Fibroblast of peridontal ligament (primary cell): ENCODE measurements around the gene SLC12A9.

ENCODE experiments used
- DNase-seq: peaks from one replicate; pipeline ENCODE4 v3.0.0-alpha.2; 2010; ENCODE audit errors: extremely low read depth

Gene SLC12A9

DNA sequence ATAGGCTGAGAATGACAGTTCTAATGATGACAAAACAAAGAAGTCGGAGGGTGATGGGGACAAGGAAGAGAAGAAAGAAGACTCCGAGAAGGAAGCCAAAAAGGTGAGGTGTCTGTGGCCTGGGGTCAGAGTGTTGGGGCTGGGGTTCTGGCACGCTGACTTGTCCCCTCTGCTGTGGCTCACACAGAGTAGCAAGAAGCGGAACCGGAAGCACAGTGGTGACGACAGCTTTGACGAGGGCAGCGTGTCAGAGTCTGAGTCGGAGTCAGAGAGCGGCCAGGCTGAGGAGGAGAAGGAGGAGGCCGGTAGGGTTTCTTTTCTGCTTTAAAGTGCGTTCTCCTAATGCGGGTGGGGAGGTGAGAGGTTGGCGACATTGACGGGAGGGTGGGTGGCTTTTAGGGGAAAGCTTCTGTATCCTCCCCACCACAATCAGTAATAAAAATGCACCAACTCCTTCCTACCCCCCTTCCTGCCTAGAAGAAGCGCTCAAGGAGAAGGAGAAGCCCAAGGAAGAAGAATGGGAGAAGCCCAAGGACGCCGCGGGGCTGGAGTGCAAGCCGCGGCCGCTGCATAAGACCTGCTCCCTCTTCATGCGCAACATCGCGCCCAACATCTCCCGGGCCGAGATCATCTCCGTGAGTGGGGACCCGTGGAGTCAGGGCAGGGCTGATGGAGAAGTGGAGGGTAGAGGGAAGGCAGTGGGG is 32.4 kb downstream of the SLC12A9 start:
- DNase-seq = no peak

DNA sequence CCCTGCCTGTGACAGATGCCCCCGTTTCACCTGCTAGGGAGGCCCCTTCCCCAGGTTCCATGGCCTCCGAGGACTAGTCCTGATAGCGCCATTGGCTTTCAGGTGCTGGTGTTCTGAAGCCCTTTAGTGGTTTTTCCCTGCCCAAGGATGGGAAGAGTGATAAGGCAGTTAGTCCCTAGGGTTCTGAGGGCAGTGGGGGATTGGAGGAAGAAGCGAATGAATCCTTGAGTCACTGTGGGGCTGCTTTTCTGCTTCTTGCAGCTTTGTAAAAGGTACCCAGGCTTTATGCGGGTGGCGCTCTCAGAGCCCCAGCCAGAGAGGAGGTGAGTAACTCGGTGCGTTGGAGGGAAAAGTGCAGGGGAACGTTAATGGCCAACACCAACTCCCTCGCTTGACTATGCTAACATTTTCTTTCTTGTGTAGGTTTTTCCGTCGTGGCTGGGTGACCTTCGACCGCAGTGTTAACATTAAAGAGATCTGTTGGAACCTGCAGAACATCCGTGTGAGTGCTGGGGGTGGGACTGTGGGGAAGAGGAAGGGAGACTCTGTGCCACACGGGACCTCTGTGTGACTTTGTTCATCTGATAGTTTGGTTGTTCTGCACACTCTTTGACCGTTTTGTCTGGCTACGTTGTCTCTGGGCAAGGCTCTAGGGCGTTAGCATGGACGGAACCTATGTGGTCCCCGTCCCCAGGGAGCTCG is 33.1 kb downstream of the SLC12A9 start:
- DNase-seq = no peak

DNA sequence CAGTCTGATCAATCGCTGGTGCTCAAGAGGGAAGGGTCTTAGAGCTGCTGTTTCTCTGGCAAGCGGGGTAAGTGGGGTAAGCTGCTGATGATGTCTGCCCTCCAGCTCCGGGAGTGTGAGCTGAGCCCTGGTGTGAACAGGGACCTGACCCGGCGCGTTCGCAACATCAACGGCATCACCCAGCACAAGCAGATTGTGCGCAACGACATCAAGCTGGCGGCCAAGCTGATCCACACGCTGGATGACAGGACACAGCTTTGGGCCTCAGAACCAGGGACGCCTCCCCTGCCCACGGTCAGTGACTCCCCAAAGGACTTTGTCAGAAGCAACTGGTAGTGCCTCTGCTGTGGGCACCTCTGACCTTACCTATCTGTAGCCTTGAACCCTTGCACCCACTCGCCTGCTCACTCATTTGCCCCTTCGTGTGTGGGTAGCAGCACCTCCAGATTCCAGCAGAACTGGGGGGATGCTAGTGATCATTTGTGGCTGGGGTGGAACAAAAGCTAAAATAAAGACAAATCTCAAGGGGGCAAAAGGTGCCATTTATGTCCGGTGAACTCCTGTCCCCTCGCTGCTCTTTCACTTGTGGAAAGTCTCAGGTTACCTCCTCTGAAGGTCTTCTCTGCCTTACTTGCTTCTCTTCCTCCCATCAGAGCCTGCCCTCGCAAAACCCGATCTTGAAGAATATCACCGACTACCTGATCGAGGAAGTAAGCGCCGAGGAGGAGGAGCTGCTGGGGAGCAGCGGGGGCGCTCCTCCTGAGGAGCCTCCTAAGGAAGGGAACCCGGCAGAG is 33.8 kb downstream of the SLC12A9 start:
- DNase-seq = no peak

DNA sequence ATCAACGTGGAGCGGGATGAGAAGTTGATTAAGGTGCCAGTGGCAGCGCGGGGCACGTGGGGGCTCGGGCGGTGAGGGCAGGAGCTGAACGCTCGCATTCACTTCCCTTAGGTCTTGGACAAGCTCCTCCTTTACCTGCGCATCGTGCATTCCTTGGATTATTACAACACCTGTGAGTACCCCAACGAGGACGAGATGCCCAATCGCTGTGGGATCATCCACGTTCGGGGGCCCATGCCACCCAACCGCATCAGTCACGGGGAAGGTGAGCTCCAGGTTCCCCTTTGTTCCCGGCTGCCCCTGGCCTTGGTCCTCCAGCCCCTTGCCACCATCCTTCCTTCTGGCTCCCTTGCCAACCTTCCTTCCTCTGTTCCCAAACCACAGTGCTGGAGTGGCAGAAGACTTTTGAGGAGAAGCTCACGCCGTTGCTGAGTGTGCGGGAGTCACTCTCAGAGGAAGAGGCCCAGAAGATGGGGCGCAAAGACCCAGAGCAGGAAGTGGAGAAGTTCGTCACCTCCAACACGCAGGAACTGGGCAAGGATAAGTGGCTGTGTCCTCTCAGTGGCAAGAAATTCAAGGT is 34.5 kb downstream of the SLC12A9 start:
- DNase-seq = no peak

DNA sequence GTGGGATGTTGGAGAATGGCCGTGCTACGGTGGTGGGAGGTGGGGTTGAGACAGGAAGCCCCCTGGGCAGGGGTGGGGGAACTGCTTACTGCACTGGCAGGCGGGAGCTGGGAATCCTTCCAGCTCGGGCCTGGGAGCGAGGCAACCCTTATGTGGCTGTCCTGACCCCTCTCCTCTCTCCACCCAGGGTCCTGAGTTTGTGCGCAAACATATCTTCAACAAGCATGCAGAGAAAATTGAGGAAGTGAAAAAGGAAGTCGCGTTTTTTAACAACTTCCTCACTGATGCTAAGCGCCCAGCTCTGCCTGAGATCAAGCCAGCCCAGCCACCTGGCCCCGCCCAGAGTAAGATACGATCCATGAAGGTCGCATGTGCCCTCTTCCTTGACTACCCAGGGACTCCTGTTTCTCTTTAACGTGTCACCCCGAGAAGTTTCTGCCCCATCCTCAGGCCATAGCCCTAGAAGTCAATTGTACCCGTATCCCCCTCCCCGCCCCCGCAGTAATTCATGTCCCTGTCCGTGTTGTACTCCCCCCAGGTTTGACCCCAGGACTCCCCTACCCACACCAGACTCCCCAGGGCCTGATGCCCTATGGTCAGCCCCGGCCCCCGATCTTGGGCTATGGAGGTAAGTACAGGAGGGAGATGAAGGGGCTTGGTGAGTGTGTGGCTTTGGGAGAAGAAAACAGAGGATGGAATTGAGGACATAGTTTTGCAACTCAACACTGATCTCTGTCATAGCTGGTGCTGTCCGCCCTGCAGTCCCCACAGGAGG is 35.2 kb downstream of the SLC12A9 start:
- no peak for DNase-seq

- DNase-seq = no peak
These were observed 35.9 kb downstream of the SLC12A9 start for GRCh38 chr7:100888291-100888987.

GRCh38 chr7:100888988-100889750 is 36.7 kb downstream of the SLC12A9 start, which contains the start of gene UFSP1:
Gene UFSP1 (minus strand): TSS chr7:100889715. CDS start chr7:100889271, 444 bp downstream.
- DNase-seq = no peak

DNA sequence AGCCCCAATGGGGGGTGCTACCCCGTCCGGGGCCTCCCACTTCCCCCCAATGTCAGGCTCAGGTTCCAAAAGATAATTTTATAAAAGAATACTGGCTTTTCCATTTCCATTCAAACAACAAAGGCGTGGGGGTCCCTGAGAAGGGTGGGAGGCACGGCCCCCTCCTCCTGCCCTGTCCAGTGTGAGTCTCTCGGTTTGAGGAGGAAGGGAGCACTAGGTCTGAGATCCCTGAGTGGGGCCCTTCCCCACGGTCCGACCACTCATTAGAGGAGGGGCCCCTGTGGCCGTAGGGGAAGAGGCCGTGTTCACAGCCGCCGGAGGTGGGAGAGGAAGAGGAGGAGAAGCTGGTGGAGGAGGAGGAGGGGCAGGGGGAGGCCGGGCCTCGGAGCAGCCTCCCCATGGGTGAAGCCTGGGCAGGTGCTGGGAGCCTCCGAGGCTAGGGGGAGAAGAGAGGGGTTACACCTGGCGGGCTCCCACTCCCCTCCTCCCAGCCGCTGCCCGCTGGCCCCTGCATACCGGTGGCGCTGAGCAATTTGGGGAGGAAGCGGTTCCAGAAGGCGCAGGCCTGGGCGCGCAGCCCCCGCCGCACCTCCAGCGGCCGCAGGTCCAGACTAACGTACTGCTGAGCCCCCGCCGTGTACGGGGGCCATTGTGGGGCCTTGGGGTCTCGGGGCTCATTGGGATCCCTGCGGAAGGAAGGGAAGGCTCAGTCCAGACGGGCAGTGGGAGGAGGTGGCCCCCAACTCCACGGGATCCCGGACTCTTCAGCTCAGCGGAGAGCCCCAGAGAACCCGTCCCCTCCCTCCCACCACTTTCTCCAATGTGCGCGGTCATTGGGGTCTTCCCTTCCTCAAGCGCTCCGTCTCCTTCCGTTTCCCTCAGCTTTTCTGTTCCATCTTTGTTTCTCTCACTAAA is 38.4 kb downstream of the SLC12A9 start:
- DNase-seq = no peak

GRCh38 chr7:100891568-100892247 is 39.2 kb downstream of the SLC12A9 start:
- DNase-seq = no peak

DNA sequence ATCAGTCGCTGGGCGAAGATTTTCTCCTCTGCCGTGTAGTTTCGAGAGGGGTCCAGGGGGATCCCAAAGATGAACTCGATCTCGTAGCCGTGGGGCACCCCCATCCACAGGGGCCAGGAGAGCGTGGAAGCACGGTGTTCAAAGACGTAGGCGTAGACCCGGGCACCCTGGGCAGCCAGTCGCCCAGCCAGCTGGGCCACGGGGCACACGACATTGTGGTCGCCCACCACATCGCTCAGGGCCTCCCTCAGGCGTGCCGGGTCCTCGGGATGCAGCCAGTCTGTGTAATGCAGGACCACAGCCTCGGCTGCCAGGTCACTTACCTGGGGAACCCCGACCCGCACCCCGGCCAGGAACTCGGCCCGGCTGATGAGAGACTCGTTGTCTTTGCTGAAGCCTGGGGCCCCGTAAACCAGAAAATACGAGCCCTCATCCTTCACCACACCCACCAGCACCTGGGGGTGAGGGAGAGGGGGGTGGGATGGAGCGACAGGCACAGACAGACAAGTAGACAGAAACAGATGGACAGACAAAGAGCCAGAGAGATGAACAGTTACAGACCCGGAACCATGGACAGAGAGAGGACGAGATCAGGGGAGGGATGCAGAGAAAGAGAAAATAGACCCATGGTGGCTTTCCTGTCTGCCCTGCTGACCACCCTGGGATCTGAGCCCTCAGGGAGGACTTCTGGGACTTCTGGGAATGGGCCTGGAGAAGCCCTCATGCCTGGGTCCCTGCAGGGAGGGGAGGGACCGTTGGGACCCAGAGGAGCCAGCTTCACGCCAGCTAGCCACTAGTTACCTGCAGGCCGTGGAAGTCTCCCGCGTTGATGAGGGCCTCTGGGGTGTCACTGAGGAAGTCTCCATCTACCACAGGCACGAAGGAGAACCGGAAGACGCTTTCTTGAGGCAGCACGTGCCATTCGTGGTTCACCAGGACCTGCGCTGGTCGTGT is 40.1 kb downstream of the SLC12A9 start:
- no peak for DNase-seq

- no peak for DNase-seq
These were observed 40.9 kb downstream of the SLC12A9 start for GRCh38 chr7:100893318-100893895.

DNA sequence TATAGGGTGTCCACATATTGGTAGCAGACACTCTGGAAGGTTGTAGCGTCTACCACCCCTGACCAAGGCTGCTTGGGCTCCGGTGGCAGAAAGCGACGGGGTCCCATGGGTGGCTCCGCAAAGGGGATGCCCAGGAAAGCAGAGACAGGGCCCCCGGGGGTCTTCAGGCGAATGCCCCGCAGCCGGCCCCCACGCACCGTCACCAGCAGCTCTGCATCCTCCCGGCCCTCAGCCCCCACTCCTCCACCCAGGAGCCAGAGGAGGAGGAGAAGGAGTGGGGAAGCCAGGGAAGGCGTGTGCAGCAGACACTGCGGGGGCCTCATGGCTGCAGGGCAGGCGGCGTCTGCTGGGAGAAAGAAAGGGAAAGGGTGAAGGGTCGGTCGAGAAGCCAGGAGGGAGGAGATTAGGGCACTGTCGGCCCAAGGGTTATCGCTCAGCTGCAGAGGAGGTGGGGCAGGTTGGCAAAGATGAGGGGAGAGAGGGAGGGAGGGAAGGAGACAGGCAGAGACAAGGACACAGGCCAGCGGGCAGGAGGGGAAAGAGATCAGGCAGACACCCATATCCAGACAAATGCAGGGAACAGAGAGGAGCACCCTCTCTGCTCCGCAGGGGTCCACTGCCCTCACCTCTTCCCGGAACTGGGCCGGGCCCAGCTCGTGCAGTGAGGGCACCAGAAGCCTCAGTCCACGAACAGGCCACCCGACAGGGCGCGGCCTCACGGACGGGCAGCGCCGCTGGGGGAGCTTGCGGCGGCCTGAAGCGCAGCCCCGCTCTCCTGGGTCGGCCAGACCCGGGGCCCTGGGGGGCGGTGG is 41.6 kb downstream of the SLC12A9 start:
- DNase-seq = no peak

GRCh38 chr7:100894860-100895700 is 42.6 kb downstream of the SLC12A9 start:
- DNase-seq = no peak

DNA sequence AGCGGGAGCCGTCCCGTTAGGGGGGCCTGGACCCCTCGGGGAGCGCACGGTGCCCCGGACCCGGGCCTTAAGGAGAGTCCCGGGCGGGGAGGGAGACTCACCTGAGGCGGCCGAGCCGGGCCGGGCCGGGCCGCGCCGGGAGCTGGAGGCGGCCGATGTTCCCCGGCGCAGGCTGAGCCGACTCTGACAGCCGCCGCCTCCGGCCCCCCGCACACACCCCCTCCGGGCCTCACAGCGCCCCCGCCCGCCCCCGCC is 43.1 kb downstream of the SLC12A9 start, which contains the start of gene ACHE:
Gene ACHE (minus strand): TSS at position 188 of the 255 bp plus-strand sequence. CDS start 1,656 bp downstream, outside the sequence.
- no peak for DNase-seq
